ENCODE results near the gene SCRN3. TPM values are rescaled to one million over a fixed set of nuclear protein-coding genes. Genes with fewer than 3 reads are reported as not detected.

Gene SCRN3
- total and polyA plus RNA-seq, 8 donors = 22.6 to 36.0 (median 31.9) TPM

- peaks cover 0 to 3% of the 10 kb centered on the region in 2 donors for H3K36me3 ChIP-seq
- TF ChIP-seq, protein P1, sequence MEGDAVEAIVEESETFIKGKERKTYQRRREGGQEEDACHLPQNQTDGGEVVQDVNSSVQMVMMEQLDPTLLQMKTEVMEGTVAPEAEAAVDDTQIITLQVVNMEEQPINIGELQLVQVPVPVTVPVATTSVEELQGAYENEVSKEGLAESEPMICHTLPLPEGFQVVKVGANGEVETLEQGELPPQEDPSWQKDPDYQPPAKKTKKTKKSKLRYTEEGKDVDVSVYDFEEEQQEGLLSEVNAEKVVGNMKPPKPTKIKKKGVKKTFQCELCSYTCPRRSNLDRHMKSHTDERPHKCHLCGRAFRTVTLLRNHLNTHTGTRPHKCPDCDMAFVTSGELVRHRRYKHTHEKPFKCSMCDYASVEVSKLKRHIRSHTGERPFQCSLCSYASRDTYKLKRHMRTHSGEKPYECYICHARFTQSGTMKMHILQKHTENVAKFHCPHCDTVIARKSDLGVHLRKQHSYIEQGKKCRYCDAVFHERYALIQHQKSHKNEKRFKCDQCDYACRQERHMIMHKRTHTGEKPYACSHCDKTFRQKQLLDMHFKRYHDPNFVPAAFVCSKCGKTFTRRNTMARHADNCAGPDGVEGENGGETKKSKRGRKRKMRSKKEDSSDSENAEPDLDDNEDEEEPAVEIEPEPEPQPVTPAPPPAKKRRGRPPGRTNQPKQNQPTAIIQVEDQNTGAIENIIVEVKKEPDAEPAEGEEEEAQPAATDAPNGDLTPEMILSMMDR (IDR thresholded peaks at IDR 0.05) = no peak
- DNase-seq = no peak
- no peaks in the 10 kb centered on the region for H3K4me1 ChIP-seq
- H3K27ac ChIP-seq = no peak overlapping the region
- intact Hi-C loops (cut with DNase I) = no loop called here
- no peak overlapping the region for H3K4me3 ChIP-seq
- no peaks in the 10 kb centered on the region for H3K27me3 ChIP-seq
- peak; percentile 53 for ATAC-seq
- no peaks in the 10 kb centered on the region for H3K9me3 ChIP-seq
Measured at GRCh38 chr2:174442546-174443510, 47.3 kb downstream of the SCRN3 start.

GRCh38 chr2:174444761-174445160 is 49.2 kb downstream of the SCRN3 start:
- Histone ChIP-seq H3K36me3 (peaks cover 0 to 3% of the 10 kb centered on the region in 2 donors), H3K4me3 (no peak overlapping the region), H3K9me3 (no peaks in the 10 kb centered on the region), H3K4me1 (no peaks in the 10 kb centered on the region), H3K27ac (no peak overlapping the region), H3K27me3 (no peaks in the 10 kb centered on the region)
- TF ChIP-seq, protein P1 (IDR thresholded peaks at IDR 0.05) = no peak
- intact Hi-C loops (cut with DNase I) = no loop called here
- ATAC-seq = no peak
- no peak for DNase-seq

DNA sequence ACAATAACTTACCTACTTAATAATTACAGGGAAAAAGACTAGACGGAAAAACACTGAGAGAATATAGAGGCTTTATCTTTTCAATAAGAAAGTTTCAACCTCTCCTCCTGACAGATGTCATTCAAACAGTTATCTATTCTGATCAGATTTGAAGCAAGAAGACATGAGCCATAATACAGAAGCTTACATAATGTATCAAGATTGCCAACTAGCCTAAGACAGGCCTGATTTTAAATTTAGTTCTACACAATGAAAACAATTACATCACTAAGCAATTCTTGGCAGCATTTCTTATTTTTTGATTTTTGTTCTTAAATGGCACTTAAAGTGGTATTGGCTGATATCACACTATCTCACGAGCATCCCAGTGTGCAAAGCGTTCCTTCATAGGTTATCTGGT is 49.7 kb downstream of the SCRN3 start:
- H3K36me3 ChIP-seq = peaks cover 0 to 3% of the 10 kb centered on the region in 2 donors
- no peaks in the 10 kb centered on the region for H3K9me3 ChIP-seq
- ATAC-seq (no peak), DNase-seq (no peak)
- no peaks in the 10 kb centered on the region for H3K27me3 ChIP-seq
- intact Hi-C loops (cut with DNase I) = no loop called here
- no peak overlapping the region for H3K4me3 ChIP-seq
- TF ChIP-seq, protein P1 (IDR thresholded peaks at IDR 0.05) = no peak
- H3K27ac ChIP-seq = no peak overlapping the region
- H3K4me1 ChIP-seq = no peaks in the 10 kb centered on the region

DNA sequence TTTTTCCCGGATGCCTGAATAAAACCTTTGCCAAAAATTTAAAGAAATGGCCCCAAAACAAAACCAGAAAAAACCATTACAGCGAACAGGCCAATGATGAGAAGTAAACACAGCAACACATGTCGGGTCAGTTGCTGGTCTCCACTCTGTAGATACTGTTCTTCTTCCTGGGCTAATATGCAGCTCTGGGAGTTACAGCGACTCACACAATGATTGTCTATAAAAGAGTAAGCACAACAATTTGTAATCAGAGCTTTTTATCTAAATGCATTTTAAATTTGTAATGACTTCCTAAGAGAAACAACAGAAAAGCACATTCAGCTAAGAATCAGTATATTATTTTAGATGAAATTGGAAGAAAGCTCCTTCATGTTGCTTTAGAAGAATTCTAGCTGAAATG is 51.0 kb downstream of the SCRN3 start:
- Histone ChIP-seq H3K36me3 (peaks cover 0 to 3% of the 10 kb centered on the region in 2 donors), H3K4me3 (no peak overlapping the region), H3K27ac (no peak overlapping the region), H3K9me3 (no peaks in the 10 kb centered on the region), H3K4me1 (no peaks in the 10 kb centered on the region), H3K27me3 (no peaks in the 10 kb centered on the region)
- DNase-seq (no peak), ATAC-seq (no peak)
- intact Hi-C loops (cut with DNase I) = no loop called here
- TF ChIP-seq, protein P1 (IDR thresholded peaks at IDR 0.05) = no peak

GRCh38 chr2:174449033-174449432 is 53.5 kb downstream of the SCRN3 start:
- intact Hi-C loops (cut with DNase I) = no loop called here
- H3K4me3 ChIP-seq = no peak overlapping the region
- H3K36me3 ChIP-seq = peaks cover 0 to 4% of the 10 kb centered on the region in 2 donors
- H3K27ac ChIP-seq = no peak overlapping the region
- no peaks in the 10 kb centered on the region for H3K4me1 ChIP-seq
- DNase-seq = no peak
- TF ChIP-seq, protein P1 (IDR thresholded peaks at IDR 0.05) = no peak
- no peaks in the 10 kb centered on the region for H3K9me3 ChIP-seq
- no peaks in the 10 kb centered on the region for H3K27me3 ChIP-seq
- no peak for ATAC-seq
